OCI-LY7 (cell line): Measurements from ENCODE around the gene CLTCL1. TPM values are rescaled to one million over a fixed set of nuclear protein-coding genes. Genes with fewer than 3 reads are reported as not detected.

Experiments
- BruUV-seq: library from RNA; stranded (reverse); fragments of 400-500 nt; replicated peaks from 2 replicates; lab custom pipeline; 2021; lab: Mats Ljungman, UMichigan
- CTCF ChIA-PET: fragments of 300-600 bp; sonication (Branson Sonifier 250); formaldehyde crosslinking; loops from one replicate; lab custom pipeline; 2022; ENCODE audit warnings: antibody characterized with exemption; ENCODE audit not compliant: unreplicated experiment; lab: Charles Lee
- POLR2A ChIA-PET: fragments of 300-600 bp; sonication (Branson Sonifier 250); formaldehyde crosslinking; loops from one replicate; lab custom pipeline; 2022; ENCODE audit warnings: antibody characterized with exemption; lab: Charles Lee
- DNase-seq: peaks from one replicate; pipeline ENCODE4 v3.0.0-alpha.2; 2015; ENCODE audit warnings: low spot score
- H2AFZ ChIP-seq: fragments of 200-600 bp; sonication (generic), shearing (Covaris generic); 2 replicates; pipeline ENCODE4 v1.6.1; 2014; ENCODE audit warnings: mild to moderate bottlenecking, antibody characterized with exemption, low read length, moderate library complexity
- H3K27ac ChIP-seq: fragments of 200-600 bp; sonication (generic); 2 replicates; pipeline ENCODE4 v1.5.1; 2014; ENCODE audit warnings: mixed run types, low read depth, mild to moderate bottlenecking, moderate library complexity, low read length, inconsistent platforms; ENCODE audit not compliant: poor library complexity, severe bottlenecking
- H3K36me3 ChIP-seq: fragments of 200-600 bp; sonication (generic); 2 replicates; pipeline ENCODE4 v1.6.1; 2014; ENCODE audit warnings: mild to moderate bottlenecking, antibody characterized with exemption, low read length, moderate library complexity, mixed read lengths; ENCODE audit not compliant: insufficient read depth
- H3K4me1 ChIP-seq: fragments of 200-600 bp; sonication (generic); 2 replicates; pipeline ENCODE4 v1.5.1; 2014; ENCODE audit warnings: mild to moderate bottlenecking, low read length; ENCODE audit not compliant: insufficient read depth, poor library complexity, severe bottlenecking
- H3K4me2 ChIP-seq: fragments of 200-600 bp; sonication (generic); 2 replicates; pipeline ENCODE4 v1.6.1; 2014; ENCODE audit warnings: mild to moderate bottlenecking, low read length
- H3K4me3 ChIP-seq: fragments of 200-600 bp; sonication (generic); 2 replicates; pipeline ENCODE4 v1.5.1; 2014; ENCODE audit warnings: mild to moderate bottlenecking, low read depth, low read length; ENCODE audit not compliant: poor library complexity, severe bottlenecking
- H3K79me2 ChIP-seq: fragments of 200-600 bp; sonication (generic); 2 replicates; pipeline ENCODE4 v1.6.1; 2016; ENCODE audit warnings: low read depth, mild to moderate bottlenecking, low read length, moderate library complexity, mixed read lengths; ENCODE audit not compliant: insufficient read depth
- H3K9me2 ChIP-seq: fragments of 200-600 bp; sonication (generic); 2 replicates; pipeline ENCODE4 v1.6.1; 2016; ENCODE audit warnings: mild to moderate bottlenecking, low read length, mixed read lengths; ENCODE audit not compliant: insufficient read depth
- H3K9me3 ChIP-seq: fragments of 200-600 bp; sonication (generic); 2 replicates; pipeline ENCODE4 v1.6.1; 2014; ENCODE audit warnings: mild to moderate bottlenecking, mixed run types, low read length, mixed read lengths
- H4K20me1 ChIP-seq: fragments of 200-600 bp; sonication (generic); 2 replicates; pipeline ENCODE4 v1.6.1; 2014; ENCODE audit warnings: mild to moderate bottlenecking, antibody characterized with exemption, low read length, moderate library complexity, mixed read lengths; ENCODE audit not compliant: insufficient read depth
- CTCF ChIP-seq: fragments of 200-600 bp; sonication (generic); conservative IDR thresholded peaks from 2 replicates; pipeline ENCODE4 v1.5.1; 2014; ENCODE audit warnings: mild to moderate bottlenecking, antibody characterized with exemption, low read length, moderate library complexity, mixed read lengths
- EZH2phosphoT487 ChIP-seq: fragments of 200-600 bp; sonication (generic); IDR thresholded peaks from 2 replicates; pipeline ENCODE4 v1.6.1; 2018; ENCODE audit warnings: low read depth, borderline replicate concordance, mild to moderate bottlenecking, mixed run types, antibody characterized with exemption, low read length, moderate library complexity, mixed read lengths
- intact Hi-C: fragments of 100-400 bp; cut with micrococcal nuclease; formaldehyde crosslinking; loops from one replicate; pipeline ENCODE4 v1.10.0; 2022; ENCODE audit not compliant: unreplicated experiment
- total RNA-seq, 2 experiments: library from RNA; depleted of rRNA in 1 of 2; stranded (reverse); fragments of >200 nt in 1 of 2; shearing (Covaris generic) in 1 of 2; gene quantifications; 2 replicates each; pipeline ENCODE4 v1.2.3, GENCODE V29; 2014 to 2022

CLTCL1 gene
- total RNA-seq, 2 experiments from 2014 or later = 0.44 to 0.99 TPM

GRCh38 chr22:19147195-19147780 lies 144.2 kb downstream of the CLTCL1 start:
- intact Hi-C loops = loop anchor here (10.0 kb wide), 1 partner anchor 288 kb away; the partner anchor contains the start of genes HIRA and MRPL40
- POLR2A ChIA-PET = interaction anchor here (0.6 kb wide), 1 partner anchor 19 kb away, joined by 3 read pairs; no protein-coding TSS in a partner anchor
- Histone ChIP-seq H3K36me3 (peaks cover 3% of the 10 kb centered on the region; the same call in 1 of the 2 replicates), H3K27ac (no peak overlapping the region), H3K4me3 (no peak overlapping the region), H4K20me1 (no peaks in the 10 kb centered on the region), H3K9me3 (no peaks in the 10 kb centered on the region), H3K79me2 (peaks cover 13% of the 10 kb centered on the region; the same call in 1 of the 2 replicates), H2AFZ (no peak overlapping the region), H3K9me2 (no peaks in the 10 kb centered on the region), H3K4me2 (no peak overlapping the region), H3K4me1 (peaks cover 9% of the 10 kb centered on the region)
- no peak for DNase-seq
- BruUV-seq = no TSS peak
- TF ChIP-seq CTCF = no peak
- TF ChIP-seq EZH2phosphoT487 = no peak
- CTCF ChIA-PET = no interaction called here

- Histone ChIP-seq H3K27ac (no peak overlapping the region), H3K4me3 (no peak overlapping the region), H2AFZ (no peak overlapping the region), H3K9me3 (no peaks in the 10 kb centered on the region), H3K36me3 (peaks cover 8% of the 10 kb centered on the region; the same call in 1 of the 2 replicates), H3K9me2 (no peaks in the 10 kb centered on the region), H4K20me1 (no peaks in the 10 kb centered on the region), H3K79me2 (peaks cover 13% of the 10 kb centered on the region; the same call in 1 of the 2 replicates), H3K4me2 (no peak overlapping the region), H3K4me1 (peaks cover 9% of the 10 kb centered on the region)
- no peak for DNase-seq
- ChIA-PET POLR2A (interaction anchor here (0.6 to 0.7 kb wide), 3 partner anchors 20 to 773 kb away, joined by 3 to 5 read pairs (median 3); no protein-coding TSS in a partner anchor), CTCF (no interaction called here)
- no peak for TF ChIP-seq EZH2phosphoT487
- 0 out of 2 replicates have a peak, but pooled peaks have one; percentile 21 for TF ChIP-seq CTCF
- intact Hi-C loops = loop anchor here (10.0 kb wide), 1 partner anchor 288 kb away; the partner anchor contains the start of genes HIRA and MRPL40
- BruUV-seq = no TSS peak
Observed at GRCh38 chr22:19146215-19146968, 145.1 kb downstream of the CLTCL1 start.
